Suprapubic skin (tissue), 3 donors: Measurements from ENCODE around the gene PACSIN2.

ENCODE experiments used
- POLR2AphosphoS5 ChIP-seq, 3 donors: sonication (generic); formaldehyde crosslinking; IDR thresholded peaks; one replicate each; pipeline ENCODE4 v1.6.1; 2017; ENCODE audit warnings: antibody characterized with exemption in 3 of 3
- TF ChIP-seq, protein P1 (sequence below), 2 donors: fragments of 200-600 bp in 1 of 2; fragments of 450-650 bp in 1 of 2; sonication (generic) in 1 of 2; IDR thresholded peaks; one replicate each; pipeline ENCODE4 v1.5.1; 2016 to 2019; ENCODE audit warnings: antibody characterized with exemption in 2 of 2, mild to moderate bottlenecking in 1 of 2, moderate library complexity in 1 of 2

- no peak for TF ChIP-seq POLR2AphosphoS5 (IDR thresholded peaks at IDR 0.05)
- TF ChIP-seq, protein P1, sequence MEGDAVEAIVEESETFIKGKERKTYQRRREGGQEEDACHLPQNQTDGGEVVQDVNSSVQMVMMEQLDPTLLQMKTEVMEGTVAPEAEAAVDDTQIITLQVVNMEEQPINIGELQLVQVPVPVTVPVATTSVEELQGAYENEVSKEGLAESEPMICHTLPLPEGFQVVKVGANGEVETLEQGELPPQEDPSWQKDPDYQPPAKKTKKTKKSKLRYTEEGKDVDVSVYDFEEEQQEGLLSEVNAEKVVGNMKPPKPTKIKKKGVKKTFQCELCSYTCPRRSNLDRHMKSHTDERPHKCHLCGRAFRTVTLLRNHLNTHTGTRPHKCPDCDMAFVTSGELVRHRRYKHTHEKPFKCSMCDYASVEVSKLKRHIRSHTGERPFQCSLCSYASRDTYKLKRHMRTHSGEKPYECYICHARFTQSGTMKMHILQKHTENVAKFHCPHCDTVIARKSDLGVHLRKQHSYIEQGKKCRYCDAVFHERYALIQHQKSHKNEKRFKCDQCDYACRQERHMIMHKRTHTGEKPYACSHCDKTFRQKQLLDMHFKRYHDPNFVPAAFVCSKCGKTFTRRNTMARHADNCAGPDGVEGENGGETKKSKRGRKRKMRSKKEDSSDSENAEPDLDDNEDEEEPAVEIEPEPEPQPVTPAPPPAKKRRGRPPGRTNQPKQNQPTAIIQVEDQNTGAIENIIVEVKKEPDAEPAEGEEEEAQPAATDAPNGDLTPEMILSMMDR (IDR thresholded peaks at IDR 0.05), result no peak
Measured at GRCh38 chr22:42863349-42863961, 151.5 kb downstream of the PACSIN2 start.
